ENCODE results near the gene EXOC6B. TPM values are rescaled to one million over a fixed set of nuclear protein-coding genes. Genes with fewer than 3 reads are reported as not detected.

Gene EXOC6B
- polyA plus RNA-seq, 1 donor: 11.5 TPM

DNA sequence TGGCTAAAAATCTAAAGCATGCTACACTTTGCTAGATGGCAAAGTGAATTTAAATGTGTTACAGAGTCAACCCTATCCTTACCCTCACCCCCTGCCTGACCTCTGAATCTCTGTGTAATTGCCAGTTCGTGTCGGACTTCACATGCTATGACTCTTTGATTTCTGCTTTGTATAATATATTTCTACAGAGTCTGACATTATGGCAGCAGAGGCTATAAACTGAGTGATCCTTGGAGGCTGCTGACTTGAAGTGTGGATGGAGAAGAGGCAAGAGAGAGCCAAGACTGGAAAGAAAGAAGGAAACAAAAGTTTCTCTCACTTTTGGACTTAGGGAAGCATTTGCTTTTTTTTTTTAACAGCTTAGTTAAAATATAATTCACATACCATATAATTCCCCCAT lies 588.3 kb downstream of the EXOC6B start:
- no peaks in the 10 kb centered on the region for H3K36me3 ChIP-seq (ENCODE audit: control insufficient read depth, insufficient read depth, low read length)
- H3K27ac ChIP-seq (ENCODE audit: low read length): no peak overlapping the region
- no peak for DNase-seq
- no peaks in the 10 kb centered on the region for H3K9me3 ChIP-seq (ENCODE audit: control insufficient read depth, low read depth, low read length)
- H3K27me3 ChIP-seq (ENCODE audit: control insufficient read depth, insufficient read depth, low read length): no peaks in the 10 kb centered on the region
- no peak overlapping the region for H3K4me3 ChIP-seq (ENCODE audit: low read length)
- H3K4me1 ChIP-seq (ENCODE audit: control insufficient read depth, insufficient read depth, low read length): no peaks in the 10 kb centered on the region
- WGBS (ENCODE audit: insufficient coverage, low lambda C conversion rate): no CpG with 5 or more reads among the region's 2 CpGs

DNA sequence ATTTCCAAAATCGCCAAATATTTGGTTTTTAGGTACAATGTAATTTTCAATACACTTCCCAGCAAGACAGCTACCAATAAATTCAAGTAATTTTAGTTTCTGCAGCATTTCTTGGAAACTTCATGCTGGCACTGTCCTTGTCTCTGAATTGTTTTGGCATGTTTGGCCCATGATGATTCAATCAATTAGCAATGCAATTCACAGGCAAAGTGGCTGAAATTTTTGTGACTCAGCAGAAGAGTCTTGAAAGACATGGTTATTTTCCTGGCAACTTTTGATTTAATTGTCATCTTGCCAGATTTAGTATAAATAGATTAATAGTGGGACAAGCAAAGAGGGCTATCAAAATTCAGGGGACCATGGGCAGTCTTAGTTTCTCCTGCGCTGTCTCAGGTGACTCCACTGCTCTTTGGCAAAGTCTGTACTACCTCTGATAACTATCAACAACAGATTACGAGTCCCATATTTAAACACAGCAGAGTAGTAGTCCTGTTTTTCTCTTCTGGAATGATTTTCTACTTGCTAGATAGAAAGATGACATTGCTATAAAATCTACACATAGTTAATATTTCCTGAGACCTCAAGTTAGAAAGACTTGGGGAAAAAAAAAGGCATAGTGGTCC lies 589.3 kb downstream of the EXOC6B start:
- Histone ChIP-seq H3K27me3 (ENCODE audit: control insufficient read depth, insufficient read depth, low read length) (no peaks in the 10 kb centered on the region), H3K9me3 (ENCODE audit: control insufficient read depth, low read depth, low read length) (no peaks in the 10 kb centered on the region), H3K4me3 (ENCODE audit: low read length) (no peak overlapping the region), H3K27ac (ENCODE audit: low read length) (no peak overlapping the region), H3K36me3 (ENCODE audit: control insufficient read depth, insufficient read depth, low read length) (no peaks in the 10 kb centered on the region), H3K4me1 (ENCODE audit: control insufficient read depth, insufficient read depth, low read length) (no peaks in the 10 kb centered on the region)
- no peak for DNase-seq
- no CpG with 5 or more reads among the region's 3 CpGs for WGBS (ENCODE audit: insufficient coverage, low lambda C conversion rate)

DNA sequence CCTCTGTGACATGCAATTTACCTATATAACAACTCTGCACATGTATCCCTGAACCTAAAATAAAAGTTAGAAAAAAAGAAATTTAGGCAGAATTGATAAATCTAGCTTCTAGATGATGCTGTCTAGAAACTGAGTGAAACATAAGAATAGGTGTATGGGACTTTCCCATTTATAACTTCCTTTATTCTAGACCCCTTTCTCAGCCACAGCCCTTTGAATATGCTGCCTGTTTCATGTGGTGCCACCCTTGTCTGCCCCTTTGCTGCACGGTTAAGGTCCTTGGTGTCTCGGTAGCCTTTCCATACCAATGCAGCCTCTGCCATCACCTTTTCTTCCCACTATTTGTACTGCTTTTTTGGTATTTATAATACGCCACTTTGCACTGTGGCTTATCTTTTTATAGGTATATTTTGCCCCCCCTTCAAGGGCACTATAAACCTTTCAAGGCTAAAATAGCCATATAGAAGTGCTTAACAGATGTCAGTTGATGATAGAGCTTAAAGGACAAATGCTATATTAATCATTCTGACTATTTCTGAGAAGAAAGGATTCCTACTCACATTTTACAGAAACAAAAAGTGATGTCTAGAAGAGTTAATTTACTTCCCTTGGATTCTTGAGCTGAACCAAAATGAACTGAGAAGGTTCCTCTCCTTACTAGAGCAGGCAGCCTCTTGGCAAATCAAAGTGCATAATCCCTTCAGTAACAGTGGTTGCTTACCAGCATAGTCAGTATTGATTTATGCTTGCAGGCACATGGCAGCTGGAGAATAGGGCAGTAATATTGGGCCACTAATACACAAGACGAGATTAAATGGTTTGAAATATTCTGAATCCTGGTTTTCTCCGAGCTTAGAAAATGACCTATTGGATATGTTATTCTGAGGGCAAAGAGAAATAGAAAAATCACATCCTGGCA lies 590.1 kb downstream of the EXOC6B start:
- no peaks in the 10 kb centered on the region for H3K4me1 ChIP-seq (ENCODE audit: control insufficient read depth, insufficient read depth, low read length)
- WGBS (ENCODE audit: insufficient coverage, low lambda C conversion rate): 72% methylated on average over 4 of the region's 5 CpGs
- H3K4me3 ChIP-seq (ENCODE audit: low read length): no peak overlapping the region
- H3K27ac ChIP-seq (ENCODE audit: low read length): no peak overlapping the region
- no peaks in the 10 kb centered on the region for H3K36me3 ChIP-seq (ENCODE audit: control insufficient read depth, insufficient read depth, low read length)
- H3K9me3 ChIP-seq (ENCODE audit: control insufficient read depth, low read depth, low read length): no peaks in the 10 kb centered on the region
- H3K27me3 ChIP-seq (ENCODE audit: control insufficient read depth, insufficient read depth, low read length): no peaks in the 10 kb centered on the region
- no peak for DNase-seq

DNA sequence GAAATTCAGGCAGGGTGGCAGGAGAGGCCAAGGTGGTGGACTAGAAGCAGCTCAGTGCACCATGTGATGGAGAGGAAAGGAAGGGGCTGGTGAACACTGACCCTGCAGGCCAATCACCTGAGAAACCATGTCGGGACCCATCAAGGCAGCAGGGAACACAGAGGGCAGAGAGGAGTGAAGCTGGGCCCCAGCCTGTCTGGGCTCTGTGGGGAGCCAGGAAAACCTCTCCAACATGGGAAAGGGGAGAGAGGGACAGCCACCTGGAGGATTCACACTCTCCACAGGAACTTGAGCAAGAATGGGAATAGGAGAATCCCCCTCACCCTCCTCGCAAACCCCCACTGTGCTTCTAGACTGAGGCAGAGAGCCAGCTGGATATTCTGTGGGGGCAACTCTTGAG lies 592.6 kb downstream of the EXOC6B start:
- Histone ChIP-seq H3K36me3 (ENCODE audit: control insufficient read depth, insufficient read depth, low read length) (no peaks in the 10 kb centered on the region), H3K4me3 (ENCODE audit: low read length) (no peak overlapping the region), H3K4me1 (ENCODE audit: control insufficient read depth, insufficient read depth, low read length) (no peaks in the 10 kb centered on the region), H3K9me3 (ENCODE audit: control insufficient read depth, low read depth, low read length) (no peaks in the 10 kb centered on the region), H3K27ac (ENCODE audit: low read length) (no peak overlapping the region), H3K27me3 (ENCODE audit: control insufficient read depth, insufficient read depth, low read length) (no peaks in the 10 kb centered on the region)
- DNase-seq: no peak
- WGBS (ENCODE audit: insufficient coverage, low lambda C conversion rate): no CpG with 5 or more reads among the region's 2 CpGs

DNA sequence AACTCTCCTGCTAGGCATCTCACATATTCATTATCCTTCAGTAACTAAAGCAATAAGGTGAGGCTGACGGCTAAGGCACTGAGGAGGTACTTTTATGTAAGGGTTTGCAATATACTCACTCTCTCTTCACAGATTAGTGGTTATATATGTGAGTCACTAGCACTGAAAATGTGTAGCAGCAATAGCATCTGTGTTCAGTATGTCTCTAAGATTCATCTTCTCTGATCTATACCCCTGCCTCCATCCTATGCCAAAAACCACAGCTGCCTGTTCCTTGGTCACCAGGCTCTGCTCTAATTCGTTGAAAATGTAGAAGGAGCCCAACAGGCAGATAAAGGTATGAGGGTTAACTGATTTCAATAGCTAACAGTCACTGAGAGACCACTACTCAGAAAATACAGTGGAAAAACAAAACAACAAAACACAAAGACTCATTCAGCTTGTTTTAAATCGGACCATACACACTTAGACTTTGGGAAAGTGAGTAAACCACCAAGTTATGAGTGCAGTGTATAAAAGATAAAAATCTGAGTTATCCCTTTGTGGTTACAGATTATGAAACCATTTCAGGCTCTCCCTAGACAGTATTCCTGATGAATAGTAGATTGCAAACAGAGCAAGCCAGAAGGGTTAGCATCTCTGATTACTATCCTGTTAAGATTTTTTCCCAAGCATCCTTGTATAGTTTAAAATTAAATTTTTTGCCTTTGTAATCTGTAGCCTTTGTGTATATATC lies 602.8 kb downstream of the EXOC6B start:
- Histone ChIP-seq H3K4me3 (ENCODE audit: low read length) (no peak overlapping the region), H3K9me3 (ENCODE audit: control insufficient read depth, low read depth, low read length) (no peaks in the 10 kb centered on the region), H3K27me3 (ENCODE audit: control insufficient read depth, insufficient read depth, low read length) (no peaks in the 10 kb centered on the region), H3K36me3 (ENCODE audit: control insufficient read depth, insufficient read depth, low read length) (no peaks in the 10 kb centered on the region), H3K27ac (ENCODE audit: low read length) (no peak overlapping the region), H3K4me1 (ENCODE audit: control insufficient read depth, insufficient read depth, low read length) (no peaks in the 10 kb centered on the region)
- no peak for DNase-seq
- WGBS (ENCODE audit: insufficient coverage, low lambda C conversion rate): 100% methylated on average over 1 of the region's 3 CpGs

DNA sequence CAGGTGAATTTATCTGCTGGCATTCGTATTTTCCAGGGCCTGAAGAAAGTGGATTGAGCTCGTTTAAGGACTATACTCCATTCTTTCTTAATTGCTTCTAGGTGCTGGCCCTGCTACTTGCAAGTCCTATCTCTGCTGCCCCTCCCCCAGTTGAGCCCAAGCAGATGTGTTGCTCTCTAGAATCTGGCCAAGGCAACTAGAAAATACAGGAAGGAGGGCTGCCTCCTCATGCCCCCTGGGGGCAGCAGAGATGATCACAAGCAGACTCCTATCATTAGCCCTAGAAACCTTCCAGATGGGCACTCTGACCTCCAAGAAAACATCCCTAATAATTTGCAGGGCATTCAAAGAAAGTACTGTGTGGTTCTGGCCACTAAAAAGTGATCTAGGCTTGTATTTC lies 605.7 kb downstream of the EXOC6B start:
- H3K27ac ChIP-seq (ENCODE audit: low read length): no peak overlapping the region
- no peaks in the 10 kb centered on the region for H3K27me3 ChIP-seq (ENCODE audit: control insufficient read depth, insufficient read depth, low read length)
- no CpG with 5 or more reads among the region's 2 CpGs for WGBS (ENCODE audit: insufficient coverage, low lambda C conversion rate)
- no peak for DNase-seq
- H3K4me1 ChIP-seq (ENCODE audit: control insufficient read depth, insufficient read depth, low read length): no peaks in the 10 kb centered on the region
- no peaks in the 10 kb centered on the region for H3K9me3 ChIP-seq (ENCODE audit: control insufficient read depth, low read depth, low read length)
- H3K4me3 ChIP-seq (ENCODE audit: low read length): no peak overlapping the region
- no peaks in the 10 kb centered on the region for H3K36me3 ChIP-seq (ENCODE audit: control insufficient read depth, insufficient read depth, low read length)

DNA sequence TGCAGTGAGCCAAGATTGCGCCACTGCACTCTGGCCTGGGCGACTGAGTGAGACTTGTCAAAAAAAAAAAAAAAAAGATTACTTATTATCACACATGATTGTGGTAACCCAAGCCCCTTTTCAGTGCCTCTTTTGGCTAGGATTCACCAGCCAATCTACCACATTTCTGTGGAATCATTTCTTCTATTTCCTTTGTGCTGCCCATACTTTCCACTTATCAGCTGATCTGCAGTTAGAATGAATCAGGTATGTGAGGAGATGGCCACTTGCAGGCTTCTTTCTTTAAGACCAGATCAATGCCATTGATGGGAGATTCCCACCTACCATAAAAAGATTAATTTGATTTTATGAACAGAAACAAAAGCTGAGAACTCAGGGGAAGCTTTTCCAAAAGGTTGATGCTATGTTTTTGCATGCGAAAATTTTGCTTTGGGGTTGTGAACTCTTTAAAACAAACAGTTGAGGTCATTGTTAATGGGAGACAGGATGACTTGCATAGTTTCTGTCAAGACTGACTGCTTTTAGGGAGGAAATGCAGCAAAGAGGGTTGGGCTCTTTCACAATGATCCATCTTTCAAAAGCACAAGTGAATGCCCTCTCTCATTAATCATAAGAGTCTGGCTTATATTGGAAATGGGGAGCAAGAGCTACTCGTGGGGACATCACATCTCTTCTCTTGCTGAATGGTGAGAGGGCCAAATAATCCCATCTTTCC lies 611.2 kb downstream of the EXOC6B start:
- H3K36me3 ChIP-seq (ENCODE audit: control insufficient read depth, insufficient read depth, low read length): no peaks in the 10 kb centered on the region
- H3K27ac ChIP-seq (ENCODE audit: low read length): no peak overlapping the region
- no peaks in the 10 kb centered on the region for H3K9me3 ChIP-seq (ENCODE audit: control insufficient read depth, low read depth, low read length)
- H3K4me1 ChIP-seq (ENCODE audit: control insufficient read depth, insufficient read depth, low read length): peaks cover 7% of the 10 kb centered on the region
- DNase-seq: peak; percentile 8 to 9
- WGBS (ENCODE audit: insufficient coverage, low lambda C conversion rate): no CpG with 5 or more reads among the region's 4 CpGs
- no peaks in the 10 kb centered on the region for H3K27me3 ChIP-seq (ENCODE audit: control insufficient read depth, insufficient read depth, low read length)
- H3K4me3 ChIP-seq (ENCODE audit: low read length): no peak overlapping the region

DNA sequence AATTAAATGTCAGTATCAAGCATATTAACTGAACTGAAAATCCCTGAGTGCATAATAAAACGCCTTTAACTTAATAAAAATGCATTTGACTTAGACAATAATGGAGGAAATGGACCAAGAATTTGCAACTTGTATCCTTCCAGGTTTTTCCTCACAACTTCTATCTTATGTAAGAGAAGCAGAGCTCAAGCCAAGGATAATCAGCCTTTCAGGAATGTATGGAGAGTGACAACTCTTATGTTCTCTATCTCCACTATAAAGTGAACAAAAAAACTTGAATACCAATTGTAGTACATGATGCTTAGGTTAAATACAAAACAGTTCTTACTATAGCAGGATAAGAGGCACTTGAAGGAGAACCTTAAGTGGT lies 613.4 kb downstream of the EXOC6B start:
- DNase-seq: no peak
- H3K27ac ChIP-seq (ENCODE audit: low read length): no peak overlapping the region
- WGBS (ENCODE audit: insufficient coverage, low lambda C conversion rate): 83% methylated on average over 1 of the region's 1 CpG

DNA sequence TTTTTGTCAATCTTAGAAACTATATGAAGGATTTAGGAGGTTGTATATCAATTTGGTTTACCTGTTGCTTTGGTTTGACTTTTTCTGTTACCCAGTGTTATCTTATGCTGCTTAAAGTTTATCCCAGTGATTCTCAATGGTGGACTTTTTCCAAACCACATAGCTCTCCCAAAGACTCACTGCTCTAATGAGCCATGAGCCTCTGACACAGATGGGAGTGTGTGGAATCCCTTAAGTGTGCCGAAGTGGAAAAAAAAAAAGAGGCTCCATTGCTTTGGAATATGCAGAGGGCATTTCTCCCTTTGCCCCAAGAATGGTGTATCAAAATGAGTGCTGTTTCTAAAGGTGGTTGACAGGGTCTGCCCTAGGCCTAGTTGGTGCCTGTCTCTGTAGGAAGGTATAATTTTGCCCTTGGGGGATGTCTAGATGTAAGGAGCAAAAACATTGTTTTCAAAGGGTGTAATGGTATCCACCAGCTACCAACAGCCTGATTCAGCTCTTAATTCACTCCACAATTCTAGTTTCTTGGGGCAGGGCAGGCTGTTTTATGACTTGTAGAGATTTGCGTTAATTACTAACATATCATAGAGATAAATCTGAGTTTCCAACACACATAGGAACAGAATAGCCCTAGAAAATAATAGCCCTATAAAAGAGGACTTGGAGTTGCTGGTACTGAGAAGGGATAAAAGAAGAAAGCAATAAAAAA lies 613.9 kb downstream of the EXOC6B start:
- no peaks in the 10 kb centered on the region for H3K9me3 ChIP-seq (ENCODE audit: control insufficient read depth, low read depth, low read length)
- peak in 1 of 2 donors; percentile 17 for DNase-seq
- H3K27ac ChIP-seq (ENCODE audit: low read length): no peak overlapping the region
- H3K27me3 ChIP-seq (ENCODE audit: control insufficient read depth, insufficient read depth, low read length): no peaks in the 10 kb centered on the region
- no CpG with 5 or more reads among the region's 2 CpGs for WGBS (ENCODE audit: insufficient coverage, low lambda C conversion rate)
- peaks cover 7% of the 10 kb centered on the region for H3K4me1 ChIP-seq (ENCODE audit: control insufficient read depth, insufficient read depth, low read length)
- no peaks in the 10 kb centered on the region for H3K36me3 ChIP-seq (ENCODE audit: control insufficient read depth, insufficient read depth, low read length)
- no peak overlapping the region for H3K4me3 ChIP-seq (ENCODE audit: low read length)

More for the DNA sequence above, 613.4 kb downstream of the EXOC6B start:
- Histone ChIP-seq H3K36me3 (ENCODE audit: control insufficient read depth, insufficient read depth, low read length) (no peaks in the 10 kb centered on the region), H3K4me3 (ENCODE audit: low read length) (no peak overlapping the region), H3K9me3 (ENCODE audit: control insufficient read depth, low read depth, low read length) (no peaks in the 10 kb centered on the region), H3K27me3 (ENCODE audit: control insufficient read depth, insufficient read depth, low read length) (no peaks in the 10 kb centered on the region), H3K4me1 (ENCODE audit: control insufficient read depth, insufficient read depth, low read length) (peaks cover 7% of the 10 kb centered on the region)

All from large intestine (tissue), 3 donors.